Liver (tissue), 9 donors: ENCODE measurements around the gene TRMT2A. TPM values are rescaled to one million over a fixed set of nuclear protein-coding genes. Genes with fewer than 3 reads are reported as not detected.

Experiments used
- DNase-seq: peaks from one replicate; pipeline ENCODE4 v3.0.0-alpha.2; 2017; ENCODE audit warnings: low spot score
- H3K27ac ChIP-seq, 2 donors: one replicate each; pipeline ENCODE4 v1.7.0; 2013; ENCODE audit warnings: inconsistent platforms in 2 of 2, low read length in 2 of 2, control low read depth in 1 of 2, low read depth in 1 of 2, mild to moderate bottlenecking in 1 of 2
- H3K27me3 ChIP-seq, 4 donors: one replicate each; pipeline versions ENCODE4 v1.6.1 to v1.7.0; 2013; ENCODE audit warnings: low read length in 3 of 4, inconsistent platforms in 1 of 4, mild to moderate bottlenecking in 1 of 4, moderate library complexity in 1 of 4; ENCODE audit not compliant: control insufficient read depth in 4 of 4, insufficient read depth in 4 of 4
- H3K36me3 ChIP-seq, 4 donors: one replicate each; pipeline versions ENCODE4 v1.6.1 to v1.7.0; 2013; ENCODE audit warnings: low read length in 3 of 4, mild to moderate bottlenecking in 3 of 4, low read depth in 1 of 4, moderate library complexity in 1 of 4; ENCODE audit not compliant: control insufficient read depth in 4 of 4, insufficient read depth in 3 of 4
- H3K4me1 ChIP-seq, 4 donors: one replicate each; pipeline versions ENCODE4 v1.6.1 to v1.7.0; 2013; ENCODE audit warnings: low read length in 3 of 4, mild to moderate bottlenecking in 3 of 4, moderate library complexity in 1 of 4; ENCODE audit not compliant: control insufficient read depth in 4 of 4, insufficient read depth in 4 of 4
- H3K4me3 ChIP-seq, 3 donors: one replicate each; pipeline versions ENCODE4 v1.6.1 to v1.7.0; 2013; ENCODE audit warnings: low read length in 3 of 3, control low read depth in 1 of 3, low read depth in 1 of 3, mild to moderate bottlenecking in 1 of 3
- H3K9ac ChIP-seq, 2 donors: one replicate each; pipeline ENCODE4 v1.7.0; 2013; ENCODE audit warnings: low read length in 2 of 2, mild to moderate bottlenecking in 2 of 2, moderate library complexity in 2 of 2, control low read depth in 1 of 2, low read depth in 1 of 2
- H3K9me3 ChIP-seq, 4 donors: one replicate each; pipeline versions ENCODE4 v1.6.1 to v1.7.0; 2013; ENCODE audit warnings: low read length in 3 of 4; ENCODE audit not compliant: control insufficient read depth in 4 of 4
- ATF3 ChIP-seq: IDR thresholded peaks from 2 replicates; pipeline ENCODE4 v1.6.1; 2016; ENCODE audit warnings: antibody characterized with exemption
- EGR1 ChIP-seq, 2 donors: IDR thresholded peaks; 2 replicates each; pipeline ENCODE4 v1.6.1; 2016 to 2018; ENCODE audit warnings: antibody characterized with exemption in 2 of 2, low read depth in 2 of 2
- FOXA2 ChIP-seq: IDR thresholded peaks from 2 replicates; pipeline ENCODE4 v1.6.1; 2016; ENCODE audit warnings: antibody characterized with exemption
- GABPA ChIP-seq, 2 donors: IDR thresholded peaks in 1 of 2; conservative IDR thresholded peaks in 1 of 2; 2 replicates each; pipeline ENCODE4 v1.6.1; 2016; ENCODE audit warnings: antibody characterized with exemption in 2 of 2, mild to moderate bottlenecking in 1 of 2, moderate library complexity in 1 of 2
- HNF4A ChIP-seq, 2 donors: conservative IDR thresholded peaks; 2 replicates each; pipeline ENCODE4 v1.6.1; 2016; ENCODE audit warnings: antibody characterized with exemption in 2 of 2, mild to moderate bottlenecking in 2 of 2
- HNF4G ChIP-seq: IDR thresholded peaks from 2 replicates; pipeline ENCODE4 v1.6.1; 2016; ENCODE audit warnings: antibody characterized with exemption
- MAX ChIP-seq: IDR thresholded peaks from 2 replicates; pipeline ENCODE4 v1.6.1; 2016; ENCODE audit warnings: antibody characterized with exemption
- NR2F2 ChIP-seq: IDR thresholded peaks from 2 replicates; pipeline ENCODE4 v1.6.1; 2016; ENCODE audit warnings: antibody characterized with exemption
- REST ChIP-seq: IDR thresholded peaks from 2 replicates; pipeline ENCODE4 v1.6.1; 2016; ENCODE audit warnings: antibody characterized with exemption, mild to moderate bottlenecking
- RXRA ChIP-seq, 2 donors: IDR thresholded peaks; 2 replicates each; pipeline ENCODE4 v1.6.1; 2017 to 2018; ENCODE audit warnings: antibody characterized with exemption in 2 of 2, mild to moderate bottlenecking in 1 of 2
- SP1 ChIP-seq: IDR thresholded peaks from 2 replicates; pipeline ENCODE4 v1.6.1; 2018; ENCODE audit warnings: antibody characterized with exemption, mild to moderate bottlenecking
- ZBTB33 ChIP-seq: IDR thresholded peaks from 2 replicates; pipeline ENCODE4 v1.6.1; 2016; ENCODE audit warnings: antibody characterized with exemption
- WGBS: extraction: QIAGEN DNeasy Blood & Tissue Kit; methylation state at CpG from one replicate; pipeline ENCODE4 v1.1.7; 2013; 5-methylcytosine and 5-hydroxymethylcytosine counted together
- polyA plus RNA-seq, 2 donors: library from polyadenylated mRNA; stranded (reverse) in 1 of 2; unstranded in 1 of 2; fragments of 200-250 nt in 1 of 2; fragments of >200 nt in 1 of 2; fragmentation: Nextera tagmentation in 1 of 2; extraction: Ambion mirVana in 1 of 2; gene quantifications; one replicate each; pipeline versions ENCODE4 v1.2.1 to v1.2.3, GENCODE V29; 2013 to 2015
- total RNA-seq, 2 donors: library from RNA; depleted of rRNA; stranded (reverse); fragments of >200 nt; gene quantifications; one replicate each; pipeline ENCODE4 v1.2.3, GENCODE V29; 2014
- donor health status: healthy.
- donor health status: healthy.
- donor health status: healthy.
- donor health status: healthy.
- donor health status: healthy.

TRMT2A gene
- total and polyA plus RNA-seq, 4 donors, result 19.9 to 32.9 (median 25.2) TPM

- no peak overlapping the region for H3K9ac ChIP-seq
These were observed 10.7 kb downstream of the TRMT2A start for GRCh38 chr22:20106205-20106848.

More at GRCh38 chr22:20106205-20106848, 10.7 kb downstream of the TRMT2A start:
- DNase-seq, result no peak
- H3K36me3 ChIP-seq, result peaks cover 14 to 61% (median 39%) of the 10 kb centered on the region in 4 donors
- no peaks in the 10 kb centered on the region for H3K27me3 ChIP-seq
- no peak overlapping the region for H3K4me3 ChIP-seq
- H3K4me1 ChIP-seq, result peaks cover 0 to 28% (median 18%) of the 10 kb centered on the region in 4 donors
- TF ChIP-seq RXRA (IDR thresholded peaks at IDR 0.05), result no peak
- TF ChIP-seq FOXA2, result no peak
- TF ChIP-seq NR2F2, result no peak
- TF ChIP-seq SP1, result no peak
- no peak for TF ChIP-seq EGR1 (IDR thresholded peaks at IDR 0.05; ENCODE audit: low read depth in 2 of 2)
- no peak for TF ChIP-seq REST
- no peak for TF ChIP-seq MAX
- no peak for TF ChIP-seq ATF3
- no peak for TF ChIP-seq HNF4G
- no peak for TF ChIP-seq ZBTB33
- no peak for TF ChIP-seq GABPA (IDR thresholded peaks at IDR 0.05 in 1 of 2, conservative IDR thresholded peaks at IDR 0.05 in 1 of 2)
- no peak for TF ChIP-seq HNF4A (conservative IDR thresholded peaks at IDR 0.05)
- 95% methylated on average over 20 of the region's 20 CpGs for WGBS
- H3K9me3 ChIP-seq, result no peaks in the 10 kb centered on the region
- H3K27ac ChIP-seq, result no peak overlapping the region
